Spleen (tissue), 13 donors: Measurements from ENCODE around the gene LPAR2. TPM values are rescaled to one million over a fixed set of nuclear protein-coding genes. Genes with fewer than 3 reads are reported as not detected.

ENCODE experiments used
- DNase-seq: peaks from one replicate; pipeline ENCODE4 v3.0.0-alpha.2; 2020
- H3K27ac ChIP-seq, 8 donors: fragments of 200-600 bp; sonication (generic) in 7 of 8; 1 replicate in 4 of 8; 2 replicates in 4 of 8; pipeline versions ENCODE4 v1.5.0 to v1.8.0; 2016 to 2021; ENCODE audit warnings: inconsistent platforms in 4 of 8, mild to moderate bottlenecking in 4 of 8, moderate library complexity in 1 of 8
- H3K27me3 ChIP-seq, 7 donors: fragments of 200-600 bp; sonication (generic) in 6 of 7; replicated peaks in 1 of 7; 1 replicate in 4 of 7; 2 replicates in 3 of 7; pipeline versions ENCODE4 v1.5.0 to v1.8.0; 2016 to 2021; ENCODE audit warnings: inconsistent platforms in 3 of 7, mild to moderate bottlenecking in 1 of 7
- H3K36me3 ChIP-seq, 6 donors: fragments of 200-600 bp; sonication (generic) in 5 of 6; 1 replicate in 4 of 6; 2 replicates in 2 of 6; pipeline versions ENCODE4 v1.5.0 to v1.8.0; 2016 to 2021; ENCODE audit warnings: inconsistent platforms in 2 of 6
- H3K4me1 ChIP-seq, 6 donors: fragments of 200-600 bp; sonication (generic) in 5 of 6; 1 replicate in 3 of 6; 2 replicates in 3 of 6; pipeline versions ENCODE4 v1.5.0 to v1.8.0; 2016 to 2021; ENCODE audit warnings: inconsistent platforms in 3 of 6
- H3K4me3 ChIP-seq, 8 donors: fragments of 200-600 bp; sonication (generic) in 7 of 8; 1 replicate in 4 of 8; 2 replicates in 4 of 8; pipeline versions ENCODE4 v1.5.0 to v1.8.0; 2016 to 2021; ENCODE audit warnings: inconsistent platforms in 4 of 8, mild to moderate bottlenecking in 4 of 8, moderate library complexity in 2 of 8
- H3K9me3 ChIP-seq, 8 donors: fragments of 200-600 bp; sonication (generic) in 7 of 8; 1 replicate in 4 of 8; 2 replicates in 4 of 8; pipeline versions ENCODE4 v1.5.0 to v1.8.0; 2016 to 2021; ENCODE audit warnings: inconsistent platforms in 4 of 8
- POLR2A ChIP-seq, 3 donors: fragments of 450-650 bp; IDR thresholded peaks; one replicate each; pipeline ENCODE4 v1.5.1; 2017; ENCODE audit warnings: antibody characterized with exemption in 3 of 3, mild to moderate bottlenecking in 1 of 3
- POLR2AphosphoS5 ChIP-seq, 3 donors: sonication (generic); formaldehyde crosslinking; IDR thresholded peaks; one replicate each; pipeline ENCODE4 v1.5.1; 2017; ENCODE audit warnings: antibody characterized with exemption in 3 of 3
- WGBS, 5 donors: extraction: QIAGEN DNeasy Blood & Tissue Kit in 3 of 5; methylation state at CpG; one replicate each; pipeline versions ENCODE4 v1.1.5 to v1.1.7; 2013 to 2018; 5-methylcytosine and 5-hydroxymethylcytosine counted together
- intact Hi-C: fragments of 100-400 bp; cut with DNase I; formaldehyde crosslinking; loops from one replicate; pipeline ENCODE4 v1.15.0; 2023; ENCODE audit warnings: low total_unique reads
- long read RNA-seq, 2 donors: transcript quantifications; one replicate each; lab custom pipeline, GENCODE V29; 2026
- polyA plus RNA-seq, 3 donors: library from polyadenylated mRNA; stranded (reverse); fragments of 200-250 nt; gene quantifications; one replicate each; pipeline ENCODE4 v1.2.1, GENCODE V29; 2013
- total RNA-seq, 7 donors: library from RNA; depleted of rRNA in 3 of 7; stranded (reverse); fragments of >200 nt in 3 of 7; fragmentation: NEBNext Ultra II Directional in 4 of 7; extraction: Animal tissue kit (Norgen Biotek cat#: 25700) in 4 of 7; gene quantifications; one replicate each; pipeline versions ENCODE4 v1.1.0 to v1.2.1, GENCODE V29; 2016 to 2021
- TF ChIP-seq, protein P1 (sequence below), 11 experiments: fragments of 200-600 bp in 7 of 11; fragments of 450-650 bp in 4 of 11; sonication (generic) in 4 of 11; IDR thresholded peaks in 8 of 11; conservative IDR thresholded peaks in 3 of 11; 1 replicate in 7 of 11; 2 replicates in 4 of 11; pipeline versions ENCODE4 v1.4.0 to v1.8.0; 2016 to 2021; ENCODE audit warnings: antibody characterized with exemption in 11 of 11, inconsistent platforms in 4 of 11, mild to moderate bottlenecking in 1 of 11
- donor health status: healthy with polysubstance abuse.
- donor health status: DM: no; HTN: no; CAD: no; lungs with moderate emphysema.
- donor health status: DM: no; HTN: no; CAD: no.
- donor health status: Bipolar disorder and iron deficiency.
- donor health status: healthy.
- donor health status: DM: no; HTN: no; CAD: no.
- donor health status: DM: yes; HTN: yes; CAD: no.

Gene LPAR2
- total RNA-seq = 10 to 100 TPM; 23.7 to 62.8 (median 41.1) TPM
- 10 to 100 TPM; 12.4 to 44.1 (median 41.9) TPM for polyA plus RNA-seq
- long read RNA-seq, donor 1, partial matches to known transcripts = 7 of 8 reads
- long read RNA-seq, donor 1, other reads (novel, unspliced or antisense) = 0 of 8 reads
- long read RNA-seq, donor 2 = 0 reads

- DNase-seq = peak; percentile 94
- Histone ChIP-seq H3K27ac (peak within 1 kb of the TSS; percentile 41 to 90 (median 83)), H3K9me3 (no peaks in the 10 kb centered on the region), H3K27me3 (peaks cover 0 to 18% (median 6%) of the 10 kb centered on the region in 7 donors), H3K4me1 (peaks cover 0 to 52% (median 22%) of the 10 kb centered on the region in 6 donors), H3K36me3 (peaks cover 0 to 73% (median 26%) of the 10 kb centered on the region in 6 donors), H3K4me3 (peak within 1 kb of the TSS; percentile 43 to 73 (median 56))
- intact Hi-C loops = no loop called here
- TF ChIP-seq POLR2AphosphoS5 (IDR thresholded peaks at IDR 0.05) (peak; percentile 72 to 81 (median 73)), POLR2A (IDR thresholded peaks at IDR 0.05) (no peak)
- TF ChIP-seq, protein P1, sequence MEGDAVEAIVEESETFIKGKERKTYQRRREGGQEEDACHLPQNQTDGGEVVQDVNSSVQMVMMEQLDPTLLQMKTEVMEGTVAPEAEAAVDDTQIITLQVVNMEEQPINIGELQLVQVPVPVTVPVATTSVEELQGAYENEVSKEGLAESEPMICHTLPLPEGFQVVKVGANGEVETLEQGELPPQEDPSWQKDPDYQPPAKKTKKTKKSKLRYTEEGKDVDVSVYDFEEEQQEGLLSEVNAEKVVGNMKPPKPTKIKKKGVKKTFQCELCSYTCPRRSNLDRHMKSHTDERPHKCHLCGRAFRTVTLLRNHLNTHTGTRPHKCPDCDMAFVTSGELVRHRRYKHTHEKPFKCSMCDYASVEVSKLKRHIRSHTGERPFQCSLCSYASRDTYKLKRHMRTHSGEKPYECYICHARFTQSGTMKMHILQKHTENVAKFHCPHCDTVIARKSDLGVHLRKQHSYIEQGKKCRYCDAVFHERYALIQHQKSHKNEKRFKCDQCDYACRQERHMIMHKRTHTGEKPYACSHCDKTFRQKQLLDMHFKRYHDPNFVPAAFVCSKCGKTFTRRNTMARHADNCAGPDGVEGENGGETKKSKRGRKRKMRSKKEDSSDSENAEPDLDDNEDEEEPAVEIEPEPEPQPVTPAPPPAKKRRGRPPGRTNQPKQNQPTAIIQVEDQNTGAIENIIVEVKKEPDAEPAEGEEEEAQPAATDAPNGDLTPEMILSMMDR (IDR thresholded peaks at IDR 0.05 in 8 of 11, conservative IDR thresholded peaks at IDR 0.05 in 3 of 11) = peak in 6 of 11 experiments; percentile 14 to 59 (median 50)
- WGBS, 5 donors = 1 to 2% (median 2%) methylated on average over 40 to 87 of the region's 87 CpGs
Measured at GRCh38 chr19:19627621-19628500, at the start of gene LPAR2. TSS of gene LPAR2 (minus strand) at chr19:19628220. CDS start at chr19:19627275, 945 bp downstream.

GRCh38 chr19:19677579-19677978 is 49.6 kb upstream of the LPAR2 start:
- WGBS, 5 donors = 90 to 98% (median 94%) methylated on average over 6 to 7 of the region's 7 CpGs
- Histone ChIP-seq H3K9me3 (peaks cover 7 to 100% (median 95%) of the 10 kb centered on the region in 8 donors), H3K36me3 (peaks cover 34 to 100% (median 88%) of the 10 kb centered on the region in 6 donors), H3K27ac (no peak overlapping the region), H3K27me3 (no peaks in the 10 kb centered on the region), H3K4me3 (no peak overlapping the region), H3K4me1 (peaks cover 0 to 4% (median 0%) of the 10 kb centered on the region in 6 donors)
- DNase-seq = no peak
- TF ChIP-seq POLR2A (IDR thresholded peaks at IDR 0.05) = no peak
- TF ChIP-seq, protein P1 (IDR thresholded peaks at IDR 0.05 in 8 of 11, conservative IDR thresholded peaks at IDR 0.05 in 3 of 11) = no peak
- no peak for TF ChIP-seq POLR2AphosphoS5 (IDR thresholded peaks at IDR 0.05)
- intact Hi-C loops = no loop called here

GRCh38 chr19:19674315-19674714 is 46.3 kb upstream of the LPAR2 start:
- no peak overlapping the region for H3K27ac ChIP-seq
- TF ChIP-seq POLR2A (IDR thresholded peaks at IDR 0.05) (no peak), POLR2AphosphoS5 (IDR thresholded peaks at IDR 0.05) (no peak)
- TF ChIP-seq, protein P1 (IDR thresholded peaks at IDR 0.05 in 8 of 11, conservative IDR thresholded peaks at IDR 0.05 in 3 of 11) = no peak
- intact Hi-C loops = no loop called here
- H3K4me3 ChIP-seq = no peak overlapping the region
- WGBS, 5 donors = 95 to 99% (median 97%) methylated on average over 6 of the region's 6 CpGs
- H3K27me3 ChIP-seq = no peaks in the 10 kb centered on the region
- DNase-seq = no peak
- peaks cover 0 to 29% (median 19%) of the 10 kb centered on the region in 6 donors for H3K4me1 ChIP-seq
- peaks cover 2 to 90% (median 70%) of the 10 kb centered on the region in 8 donors for H3K9me3 ChIP-seq
- peaks cover 26 to 94% (median 70%) of the 10 kb centered on the region in 6 donors for H3K36me3 ChIP-seq

GRCh38 chr19:19672816-19673215 is 44.8 kb upstream of the LPAR2 start:
- Histone ChIP-seq H3K4me1 (peaks cover 0 to 38% (median 24%) of the 10 kb centered on the region in 6 donors), H3K4me3 (no peak overlapping the region), H3K36me3 (peaks cover 16 to 79% (median 55%) of the 10 kb centered on the region in 6 donors), H3K27me3 (no peaks in the 10 kb centered on the region), H3K27ac (no peak overlapping the region), H3K9me3 (peaks cover 0 to 75% (median 55%) of the 10 kb centered on the region in 8 donors)
- DNase-seq = no peak
- WGBS, 5 donors = 88 to 91% (median 90%) methylated on average over 3 of the region's 3 CpGs
- TF ChIP-seq POLR2A (IDR thresholded peaks at IDR 0.05) (no peak), POLR2AphosphoS5 (IDR thresholded peaks at IDR 0.05) (no peak)
- TF ChIP-seq, protein P1 (IDR thresholded peaks at IDR 0.05 in 8 of 11, conservative IDR thresholded peaks at IDR 0.05 in 3 of 11) = no peak
- intact Hi-C loops = no loop called here
